Epithelial cell of proximal tubule (primary cell): ENCODE measurements around the gene IKZF1. TPM values are rescaled to one million over a fixed set of nuclear protein-coding genes. Genes with fewer than 3 reads are reported as not detected.

Source experiments
- DNase-seq: peaks from one replicate; pipeline ENCODE4 v3.0.0-alpha.2; 2011; ENCODE audit warnings: low read depth
- H3K4me3 ChIP-seq: 2 replicates; pipeline ENCODE4 v1.5.1; 2011; ENCODE audit warnings: low read depth, mild to moderate bottlenecking, low read length
- CTCF ChIP-seq: conservative IDR thresholded peaks from 2 replicates; pipeline ENCODE4 v1.5.1; 2012; ENCODE audit warnings: low read depth, mild to moderate bottlenecking, low read length
- total RNA-seq: library from RNA; depleted of rRNA; stranded (reverse); fragments of >200 nt; gene quantifications from 2 replicates; pipeline ENCODE4 v1.2.3, GENCODE V29; 2015

Gene IKZF1
- total RNA-seq, 1 donor from 2014 or later = not detected

- no peak for TF ChIP-seq CTCF
- DNase-seq = no peak
- H3K4me3 ChIP-seq = no peak overlapping the region
Observed at GRCh38 chr7:50329775-50330174, 25.3 kb downstream of the IKZF1 start.

DNA sequence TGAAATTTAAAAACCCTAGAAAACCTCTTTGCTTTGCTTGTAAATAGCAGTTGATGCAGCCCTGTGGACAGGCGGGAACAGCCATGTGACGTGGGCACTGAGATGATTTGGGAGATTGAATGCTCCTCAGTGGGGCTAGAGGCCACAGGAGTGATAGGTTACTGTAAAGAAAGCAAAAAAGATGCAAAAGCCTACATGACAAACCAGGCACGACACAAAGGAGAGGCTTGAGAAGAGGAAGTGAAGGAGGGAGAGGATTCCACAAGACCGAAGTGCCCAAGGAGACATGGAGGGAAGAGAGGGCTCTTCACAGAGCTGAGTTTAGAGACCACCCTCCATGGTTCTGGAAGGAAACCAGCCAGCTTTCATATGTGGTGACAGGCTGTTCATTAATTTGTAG lies 25.7 kb downstream of the IKZF1 start:
- no peak for DNase-seq
- TF ChIP-seq CTCF = no peak
- H3K4me3 ChIP-seq = no peak overlapping the region

DNA sequence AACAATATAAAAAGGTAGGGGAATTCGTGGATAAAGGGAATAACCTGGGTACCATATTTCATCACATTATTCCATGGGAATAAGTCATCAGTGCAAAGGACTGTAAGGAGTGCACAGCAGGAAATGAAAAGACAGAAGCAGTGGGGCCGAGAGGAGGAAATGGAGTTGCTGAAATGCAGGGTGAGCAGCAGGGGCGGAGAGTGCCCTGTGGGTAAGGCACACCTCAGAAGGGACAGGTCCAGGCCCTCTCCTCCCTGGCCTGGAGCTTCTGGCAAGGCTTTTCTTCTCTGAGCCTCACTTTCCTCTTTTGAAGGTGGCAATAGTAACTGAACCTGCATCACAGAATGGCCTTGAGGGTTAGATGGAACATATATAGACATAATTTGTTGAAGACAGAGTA lies 26.2 kb downstream of the IKZF1 start:
- TF ChIP-seq CTCF = no peak
- no peak overlapping the region for H3K4me3 ChIP-seq
- no peak for DNase-seq

DNA sequence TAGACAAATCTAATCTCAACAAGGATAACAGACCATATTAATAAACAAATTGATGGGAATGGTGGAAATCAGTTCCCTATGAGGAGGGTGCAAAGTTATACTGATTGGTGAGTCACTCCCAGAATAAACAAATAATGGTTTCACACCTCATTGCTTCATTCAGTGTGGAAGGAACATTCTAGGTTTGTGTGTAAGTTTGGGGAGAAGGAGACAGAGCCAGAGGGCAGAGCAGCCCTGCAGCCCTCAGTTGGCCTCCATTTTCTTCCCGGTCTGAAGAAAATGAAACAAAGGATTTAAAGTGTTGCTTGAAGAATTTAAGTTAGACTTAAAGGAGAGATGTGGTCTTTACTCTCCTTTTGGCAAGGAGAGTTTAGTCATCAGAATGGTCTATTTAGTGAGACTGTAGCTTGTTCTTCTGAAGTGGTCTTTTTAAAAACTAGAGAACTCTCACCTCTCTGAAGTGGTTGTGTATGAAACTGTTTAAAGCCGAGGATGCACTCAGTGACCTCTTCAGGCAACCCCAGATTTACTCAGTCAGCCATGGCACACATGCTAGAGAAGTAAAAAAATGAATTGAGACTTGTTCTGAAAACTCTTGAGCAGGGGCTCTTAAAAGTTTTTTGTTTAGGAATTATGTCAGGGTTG lies 27.2 kb downstream of the IKZF1 start:
- DNase-seq = peak; percentile 18
- H3K4me3 ChIP-seq = no peak overlapping the region
- no peak for TF ChIP-seq CTCF

- no peak for DNase-seq
- TF ChIP-seq CTCF = no peak
- H3K4me3 ChIP-seq = no peak overlapping the region
Observed at GRCh38 chr7:50332241-50333165, 28.0 kb downstream of the IKZF1 start.

DNA sequence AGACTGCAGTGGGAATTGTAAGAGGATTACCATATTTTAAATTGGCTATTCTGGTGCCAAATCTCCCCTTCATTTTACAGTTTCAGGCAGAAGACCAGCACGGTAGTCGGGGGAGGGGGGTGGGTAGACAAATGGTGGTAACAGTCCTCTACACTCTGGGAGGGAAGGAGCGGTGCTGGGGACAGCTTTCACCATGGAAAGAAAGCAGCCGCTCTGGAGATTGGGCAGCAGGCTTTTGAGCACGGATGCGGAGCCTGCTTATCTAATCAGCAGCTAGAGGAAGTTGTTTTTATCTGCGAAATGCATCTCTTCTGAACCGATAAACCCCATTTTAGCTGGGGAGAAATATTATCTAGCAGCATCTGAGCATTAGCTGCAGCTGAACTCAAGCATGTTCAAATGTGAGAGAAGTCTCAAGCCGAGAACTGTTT lies 28.7 kb downstream of the IKZF1 start:
- no peak for TF ChIP-seq CTCF
- no peak for DNase-seq
- H3K4me3 ChIP-seq = no peak overlapping the region
